Rectal smooth muscle tissue (tissue), 1 donor: ENCODE results near the gene LRMDA.

Experiments
- H3K27ac ChIP-seq: one replicate; pipeline ENCODE4 v1.7.0; 2013; ENCODE audit warnings: low read depth, low read length, inconsistent platforms
- H3K27me3 ChIP-seq: one replicate; pipeline ENCODE4 v1.7.0; 2013; ENCODE audit warnings: low read length; ENCODE audit not compliant: control insufficient read depth, insufficient read depth
- H3K36me3 ChIP-seq: one replicate; pipeline ENCODE4 v1.7.0; 2013; ENCODE audit warnings: low read length; ENCODE audit not compliant: control insufficient read depth, insufficient read depth
- H3K4me1 ChIP-seq: one replicate; pipeline ENCODE4 v1.7.0; 2013; ENCODE audit warnings: low read length; ENCODE audit not compliant: control insufficient read depth, insufficient read depth
- H3K4me3 ChIP-seq: one replicate; pipeline ENCODE4 v1.7.0; 2013; ENCODE audit warnings: low read length
- H3K9ac ChIP-seq: one replicate; pipeline ENCODE4 v1.7.0; 2013; ENCODE audit warnings: low read length

LRMDA gene

GRCh38 chr10:75588031-75588430, 156.6 kb downstream of the LRMDA start:
- no peaks in the 10 kb centered on the region for H3K27me3 ChIP-seq
- no peak overlapping the region for H3K4me3 ChIP-seq
- no peak overlapping the region for H3K9ac ChIP-seq
- H3K4me1 ChIP-seq = no peaks in the 10 kb centered on the region
- no peak overlapping the region for H3K27ac ChIP-seq
- H3K36me3 ChIP-seq = no peaks in the 10 kb centered on the region

GRCh38 chr10:75589895-75590654, 158.7 kb downstream of the LRMDA start:
- H3K27ac ChIP-seq = no peak overlapping the region
- no peak overlapping the region for H3K9ac ChIP-seq
- no peak overlapping the region for H3K4me3 ChIP-seq
- no peaks in the 10 kb centered on the region for H3K36me3 ChIP-seq
- H3K27me3 ChIP-seq = no peaks in the 10 kb centered on the region
- peaks cover 4% of the 10 kb centered on the region for H3K4me1 ChIP-seq

GRCh38 chr10:75592151-75592787, 160.8 kb downstream of the LRMDA start:
- H3K9ac ChIP-seq = no peak overlapping the region
- peaks cover 4% of the 10 kb centered on the region for H3K4me1 ChIP-seq
- H3K27me3 ChIP-seq = no peaks in the 10 kb centered on the region
- H3K27ac ChIP-seq = no peak overlapping the region
- H3K36me3 ChIP-seq = no peaks in the 10 kb centered on the region
- H3K4me3 ChIP-seq = no peak overlapping the region

- H3K36me3 ChIP-seq = no peaks in the 10 kb centered on the region
- H3K27ac ChIP-seq = no peak overlapping the region
- H3K4me1 ChIP-seq = peaks cover 4% of the 10 kb centered on the region
- H3K9ac ChIP-seq = no peak overlapping the region
- H3K4me3 ChIP-seq = no peak overlapping the region
- H3K27me3 ChIP-seq = no peaks in the 10 kb centered on the region
Measured at GRCh38 chr10:75592791-75593643, 161.6 kb downstream of the LRMDA start.

- Histone ChIP-seq H3K4me3 (no peak overlapping the region), H3K36me3 (no peaks in the 10 kb centered on the region), H3K9ac (no peak overlapping the region), H3K4me1 (peaks cover 4% of the 10 kb centered on the region), H3K27me3 (no peaks in the 10 kb centered on the region), H3K27ac (no peak overlapping the region)
Measured at GRCh38 chr10:75593692-75594556, 162.5 kb downstream of the LRMDA start.

- no peak overlapping the region for H3K27ac ChIP-seq
- H3K36me3 ChIP-seq = no peaks in the 10 kb centered on the region
- H3K4me3 ChIP-seq = no peak overlapping the region
- H3K4me1 ChIP-seq = peaks cover 4% of the 10 kb centered on the region
- no peaks in the 10 kb centered on the region for H3K27me3 ChIP-seq
- H3K9ac ChIP-seq = no peak overlapping the region
Measured at GRCh38 chr10:75596930-75597620, 165.7 kb downstream of the LRMDA start.

- Histone ChIP-seq H3K9ac (no peak overlapping the region), H3K4me3 (no peak overlapping the region), H3K27ac (no peak overlapping the region), H3K4me1 (peaks cover 4% of the 10 kb centered on the region), H3K27me3 (no peaks in the 10 kb centered on the region), H3K36me3 (no peaks in the 10 kb centered on the region)
Measured at GRCh38 chr10:75597773-75598440, 166.5 kb downstream of the LRMDA start.

- Histone ChIP-seq H3K36me3 (no peaks in the 10 kb centered on the region), H3K9ac (no peak overlapping the region), H3K27ac (no peak overlapping the region), H3K4me1 (no peaks in the 10 kb centered on the region), H3K4me3 (no peak overlapping the region), H3K27me3 (no peaks in the 10 kb centered on the region)
Measured at GRCh38 chr10:75598998-75599397, 167.6 kb downstream of the LRMDA start.

GRCh38 chr10:75599875-75600648, 168.6 kb downstream of the LRMDA start:
- Histone ChIP-seq H3K4me3 (no peak overlapping the region), H3K27me3 (no peaks in the 10 kb centered on the region), H3K27ac (no peak overlapping the region)

GRCh38 chr10:75600833-75601232, 169.4 kb downstream of the LRMDA start:
- Histone ChIP-seq H3K4me1 (no peaks in the 10 kb centered on the region), H3K4me3 (no peak overlapping the region), H3K27ac (no peak overlapping the region), H3K27me3 (no peaks in the 10 kb centered on the region), H3K9ac (no peak overlapping the region), H3K36me3 (no peaks in the 10 kb centered on the region)

More at GRCh38 chr10:75599875-75600648, 168.6 kb downstream of the LRMDA start:
- Histone ChIP-seq H3K36me3 (no peaks in the 10 kb centered on the region), H3K4me1 (no peaks in the 10 kb centered on the region), H3K9ac (no peak overlapping the region)
